ENCODE measurements around the gene GOLGA8Q.
"Not testable (repeated sequence)": the region's sequence is repeated elsewhere in the genome, so short reads cannot be mapped to it uniquely, and the experiment has no call there.

Gene GOLGA8Q, protein sequence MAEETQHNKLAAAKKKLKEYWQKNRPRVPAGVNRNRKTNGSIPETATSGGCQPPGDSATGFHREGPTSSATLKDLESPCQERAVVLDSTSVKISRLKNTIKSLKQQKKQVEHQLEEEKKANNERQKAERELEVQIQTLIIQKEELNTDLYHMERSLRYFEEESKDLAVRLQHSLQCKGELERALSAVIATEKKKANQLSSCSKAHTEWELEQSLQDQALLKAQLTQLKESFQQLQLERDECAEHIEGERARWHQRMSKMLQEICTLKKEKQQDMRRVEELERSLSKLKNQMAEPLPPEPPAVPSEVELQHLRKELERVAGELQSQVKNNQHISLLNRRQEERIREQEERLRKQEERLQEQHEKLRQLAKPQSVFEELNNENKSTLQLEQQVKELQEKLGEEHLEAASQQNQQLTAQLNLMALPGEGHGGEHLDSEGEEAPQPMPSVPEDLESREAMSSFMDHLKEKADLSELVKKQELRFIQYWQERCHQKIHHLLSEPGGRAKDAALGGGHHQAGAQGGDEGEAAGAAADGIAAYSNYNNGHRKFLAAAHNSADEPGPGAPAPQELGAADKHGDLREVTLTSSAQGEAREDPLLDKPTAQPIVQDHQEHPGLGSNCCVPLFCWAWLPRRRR

GRCh38 chr15:30551750-30552149, at the start of gene GOLGA8Q:
Gene GOLGA8Q (plus strand): TSS chr15:30552050. CDS start chr15:30552078, 28 bp downstream.
- not testable (repeated sequence) for DNase-seq

DNA sequence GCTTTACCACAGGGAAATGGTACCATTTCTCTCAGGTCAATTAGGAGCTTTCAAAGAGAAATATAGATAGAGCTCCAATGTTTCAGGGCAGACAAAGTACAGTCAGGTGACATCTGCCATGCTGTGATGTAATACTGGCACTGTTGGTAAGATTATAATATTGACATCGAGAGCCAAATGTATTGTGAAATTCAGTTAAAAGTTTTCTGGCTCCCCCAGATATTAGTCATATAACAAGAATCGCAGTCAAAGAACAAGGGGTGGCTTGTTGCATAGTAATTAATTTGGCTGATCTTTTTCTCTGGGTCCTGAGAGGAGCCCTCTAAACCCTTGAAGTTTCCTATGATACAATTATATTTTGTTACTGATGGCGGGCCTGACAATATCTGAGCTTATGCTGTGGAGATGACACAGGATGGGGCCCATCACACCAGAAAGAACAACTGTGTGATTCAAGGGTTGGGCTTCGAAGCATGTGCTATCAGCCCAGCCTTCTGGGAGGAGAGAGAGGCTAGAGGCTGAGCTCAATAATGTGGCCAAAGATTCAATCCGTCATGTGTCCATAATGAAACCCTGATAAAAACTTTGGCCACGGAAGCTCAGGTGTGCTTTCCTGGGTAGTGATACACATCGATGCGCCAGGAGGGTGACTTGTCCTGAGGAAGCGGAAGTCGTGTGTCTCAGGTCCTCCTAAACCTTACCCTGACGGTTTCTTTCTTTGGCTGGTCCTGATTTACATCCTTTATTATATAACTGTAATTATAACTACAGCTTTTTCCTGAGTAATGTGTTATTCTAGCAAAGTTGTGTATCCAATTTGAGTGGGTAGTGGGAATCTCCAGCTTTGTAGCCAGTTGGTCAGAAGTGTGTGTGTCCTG, 48.7 kb upstream of the GOLGA8Q start:
- DNase-seq: not testable (repeated sequence)

- DNase-seq: not testable (repeated sequence)
Measured at GRCh38 chr15:30504162-30504843, 47.5 kb upstream of the GOLGA8Q start.

DNA sequence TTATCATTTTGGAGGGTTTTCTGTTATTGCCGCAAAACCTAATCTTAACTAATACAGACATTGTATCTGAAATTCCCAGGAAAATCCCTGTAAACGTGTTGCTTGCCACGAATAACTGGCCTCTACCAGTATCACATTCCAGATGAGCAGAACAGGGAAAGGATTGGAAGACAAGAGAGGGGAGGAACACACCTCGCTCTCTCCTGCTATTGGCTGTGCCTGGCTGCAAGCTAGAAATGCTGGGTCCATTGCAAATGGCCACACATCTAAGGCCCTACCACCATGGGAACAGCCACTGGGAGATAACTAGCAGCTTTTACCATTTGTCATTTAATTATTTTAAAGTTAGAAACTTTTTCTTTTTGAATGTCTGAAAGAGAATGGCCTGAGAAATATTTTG, 37.3 kb upstream of the GOLGA8Q start:
- DNase-seq: not testable (repeated sequence)

DNA sequence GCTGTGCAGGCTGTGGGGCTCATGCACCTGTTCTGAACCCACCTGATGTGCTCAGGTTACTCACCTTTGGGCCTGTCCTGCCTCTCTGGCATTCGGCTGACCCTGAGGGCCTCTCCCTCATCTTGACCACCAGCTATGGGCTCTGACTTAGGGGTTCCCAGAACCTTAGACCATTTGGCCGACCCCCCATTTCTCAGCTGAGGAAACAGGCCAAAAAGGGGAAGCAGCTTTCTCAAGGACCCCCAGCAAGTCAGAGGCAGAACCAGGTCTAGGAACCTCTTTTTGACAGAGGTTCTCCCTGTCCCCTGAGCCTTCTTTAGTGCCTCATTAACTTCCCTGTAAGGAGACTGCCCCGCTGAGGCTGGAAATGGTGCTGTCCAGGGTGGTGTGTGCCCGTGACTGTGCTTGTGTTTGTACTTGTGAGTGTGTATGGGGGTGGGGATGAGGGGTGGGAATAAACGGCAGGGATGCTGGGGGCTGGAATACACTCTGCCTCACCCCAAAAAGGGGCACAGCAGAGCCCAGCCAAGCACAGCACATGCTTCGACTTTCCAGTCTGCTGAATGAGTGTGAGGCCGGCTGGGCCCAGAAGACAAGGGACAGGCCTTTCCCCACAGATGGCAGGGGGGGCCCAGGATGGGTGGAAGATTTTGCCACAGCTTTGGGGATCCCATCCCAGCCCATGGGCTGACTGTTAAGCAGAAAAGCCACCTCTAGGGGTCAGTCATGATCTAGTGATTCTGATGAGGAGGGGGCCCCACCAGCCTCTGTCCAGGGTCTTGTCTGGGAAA, 28.2 kb upstream of the GOLGA8Q start:
- DNase-seq: not testable (repeated sequence)

GRCh38 chr15:30525912-30526311, 25.9 kb upstream of the GOLGA8Q start:
- not testable (repeated sequence) for DNase-seq

- DNase-seq: not testable (repeated sequence)
Measured at GRCh38 chr15:30529049-30529448, 22.8 kb upstream of the GOLGA8Q start.

GRCh38 chr15:30566949-30567348, 15.1 kb downstream of the GOLGA8Q start:
- DNase-seq: not testable (repeated sequence)

GRCh38 chr15:30573012-30573491, 21.2 kb downstream of the GOLGA8Q start:
- not testable (repeated sequence) for DNase-seq

DNA sequence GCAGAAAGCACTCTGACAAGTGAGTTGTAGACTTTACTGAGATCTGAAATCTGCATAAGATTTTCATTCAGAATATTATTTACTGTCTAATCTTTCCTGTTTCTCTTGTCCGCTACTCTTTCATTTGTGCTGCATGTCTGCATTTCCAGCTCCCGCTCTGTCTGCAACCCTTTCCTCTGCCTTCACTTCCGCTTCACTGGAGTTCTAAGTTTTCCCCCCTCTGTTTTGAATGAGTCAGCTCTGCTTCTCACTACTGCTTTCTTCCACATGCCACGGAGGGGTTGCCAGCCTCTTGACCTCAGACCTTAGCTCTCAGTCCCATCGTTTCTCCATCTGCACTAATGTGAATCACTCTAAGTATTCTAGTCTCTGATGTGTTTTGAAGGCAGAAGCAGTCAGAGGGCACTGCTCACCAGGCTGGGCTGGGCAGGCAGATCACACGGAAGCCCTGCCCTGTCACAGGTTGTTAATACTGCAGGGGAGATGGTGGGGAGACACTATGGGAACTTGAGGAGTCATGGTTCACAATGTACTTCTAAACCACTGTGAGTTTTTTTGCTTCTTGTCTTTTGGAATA, 27.6 kb downstream of the GOLGA8Q start:
- not testable (repeated sequence) for DNase-seq

DNA sequence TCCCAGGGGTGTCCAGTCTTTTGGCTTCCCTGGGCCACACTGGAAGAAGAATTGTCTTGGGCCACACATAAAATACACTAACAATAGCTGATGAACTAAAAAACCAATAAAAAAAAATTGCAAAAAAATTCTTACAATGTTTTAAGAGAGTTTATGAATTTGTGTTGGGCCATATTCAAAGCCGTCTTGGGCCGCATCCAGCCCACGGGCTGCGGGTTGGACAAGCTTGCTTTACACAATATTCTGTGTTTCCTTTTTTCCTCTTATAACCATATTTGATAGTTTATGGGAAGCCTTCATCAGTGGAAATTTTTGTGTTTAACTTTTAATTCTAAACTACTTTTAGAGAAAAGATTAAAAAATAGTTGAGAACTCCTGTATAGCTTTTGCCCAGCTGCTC, 28.9 kb downstream of the GOLGA8Q start:
- not testable (repeated sequence) for DNase-seq

GRCh38 chr15:30598953-30599352, 47.1 kb downstream of the GOLGA8Q start:
- not testable (repeated sequence) for DNase-seq

GRCh38 chr15:30603796-30604195, 51.9 kb downstream of the GOLGA8Q start, which contains the start of gene GOLGA8H:
Gene GOLGA8H (plus strand): TSS chr15:30604028. CDS start chr15:30604126, 98 bp downstream.
- DNase-seq: not testable (repeated sequence)
